IMR-90 (cell line): ENCODE results near the gene HACD4. TPM values are rescaled to one million over a fixed set of nuclear protein-coding genes. Genes with fewer than 3 reads are reported as not detected.

ENCODE experiments used
- ATAC-seq: fragments of 200-7000 bp; cut with Tn5 transposase; 2 replicates; pipeline ENCODE4 v1.9.1; 2020; ENCODE audit warnings: low read depth, mild to moderate bottlenecking, moderate library complexity
- BruUV-seq: library from RNA; stranded (reverse); fragments of 400-500 nt; replicated peaks from 2 replicates; lab custom pipeline; 2021; lab: Mats Ljungman, UMichigan
- CTCF ChIA-PET: fragments of 300-600 bp; formaldehyde crosslinking; extraction: SDS; loops from one replicate; lab custom pipeline; 2021; ENCODE audit warnings: antibody characterized with exemption; lab: Yijun Ruan, JAX
- POLR2A ChIA-PET: fragments of 300-600 bp; sonication (Branson Sonifier 250); formaldehyde crosslinking; loops from one replicate; lab custom pipeline; 2022; ENCODE audit warnings: antibody characterized with exemption; ENCODE audit not compliant: unreplicated experiment; lab: Charles Lee
- DNase-seq: peaks from one replicate; pipeline ENCODE4 v3.0.0; 2013
- H2AFZ ChIP-seq: replicated peaks from 2 replicates; pipeline ENCODE3; 2013; ENCODE audit warnings: low read length, mild to moderate bottlenecking; ENCODE audit not compliant: poor library complexity
- H2AK5ac ChIP-seq: 2 replicates; pipeline ENCODE4 v1.6.1; 2013; ENCODE audit warnings: low read depth, low read length, inconsistent platforms
- H2AK9ac ChIP-seq: replicated peaks from 2 replicates; pipeline ENCODE3; 2013; ENCODE audit warnings: mild to moderate bottlenecking, low read depth, low read length, moderate library complexity; ENCODE audit not compliant: poor library complexity
- H2BK120ac ChIP-seq: 2 replicates; pipeline ENCODE4 v1.6.1; 2013; ENCODE audit warnings: low read depth, low read length, inconsistent platforms
- H2BK15ac ChIP-seq: 3 replicates; pipeline ENCODE4 v1.6.1; 2013; ENCODE audit warnings: low read depth, low read length, inconsistent platforms
- H2BK20ac ChIP-seq: 2 replicates; pipeline ENCODE4 v1.6.1; 2013; ENCODE audit warnings: low read depth, mild to moderate bottlenecking, inconsistent platforms, low read length, moderate library complexity
- H2BK5ac ChIP-seq: 2 replicates; pipeline ENCODE4 v1.6.1; 2013; ENCODE audit warnings: mild to moderate bottlenecking, low read depth, low read length, inconsistent platforms; ENCODE audit not compliant: poor library complexity, severe bottlenecking
- H3K14ac ChIP-seq: replicated peaks from 2 replicates; pipeline ENCODE4 v1.6.1; 2013; ENCODE audit warnings: low read depth, low read length, inconsistent platforms
- H3K18ac ChIP-seq: 2 replicates; pipeline ENCODE4 v1.6.1; 2013; ENCODE audit warnings: low read depth, low read length, control low read depth
- H3K23ac ChIP-seq: 2 replicates; pipeline ENCODE4 v1.6.1; 2013; ENCODE audit warnings: low read depth, low read length, inconsistent platforms
- H3K27ac ChIP-seq: 2 replicates; pipeline ENCODE4 v1.5.1; 2013; ENCODE audit warnings: mild to moderate bottlenecking, control low read depth, low read length; ENCODE audit not compliant: insufficient read depth
- H3K27me3 ChIP-seq: 2 replicates; pipeline ENCODE4 v1.6.1; 2013; ENCODE audit warnings: low read length; ENCODE audit not compliant: control insufficient read depth, insufficient read depth
- H3K36me3 ChIP-seq: 2 replicates; pipeline ENCODE4 v1.6.1; 2013; ENCODE audit warnings: low read length, mixed read lengths; ENCODE audit not compliant: control insufficient read depth, insufficient read depth
- H3K4ac ChIP-seq: 2 replicates; pipeline ENCODE4 v1.6.1; 2013; ENCODE audit warnings: low read depth, low read length, inconsistent platforms
- H3K4me1 ChIP-seq: 2 replicates; pipeline ENCODE4 v1.6.1; 2013; ENCODE audit warnings: low read length, mixed read lengths; ENCODE audit not compliant: control insufficient read depth, insufficient read depth
- H3K4me2 ChIP-seq: 2 replicates; pipeline ENCODE4 v1.6.1; 2013; ENCODE audit warnings: low read depth, mild to moderate bottlenecking, control low read depth, low read length, moderate library complexity
- H3K4me3 ChIP-seq: 2 replicates; pipeline ENCODE4 v1.5.1; 2013; ENCODE audit warnings: low read depth, mild to moderate bottlenecking, control low read depth, low read length, moderate library complexity; ENCODE audit not compliant: insufficient read depth
- H3K56ac ChIP-seq: 2 replicates; pipeline ENCODE4 v1.6.1; 2013; ENCODE audit warnings: low read length, inconsistent platforms; ENCODE audit not compliant: insufficient read depth; ENCODE audit errors: extremely low read depth
- H3K79me1 ChIP-seq, 2 experiments: 2 replicates each; pipeline ENCODE4 v1.6.1; 2013; ENCODE audit warnings: low read length in 2 of 2, inconsistent platforms in 1 of 2, low read depth in 1 of 2
- H3K9ac ChIP-seq: 2 replicates; pipeline ENCODE4 v1.6.1; 2013; ENCODE audit warnings: low read depth, low read length, control low read depth
- H3K9me1 ChIP-seq: 2 replicates; pipeline ENCODE4 v1.6.1; 2013; ENCODE audit warnings: low read length, inconsistent platforms; ENCODE audit not compliant: insufficient read depth
- H3K9me3 ChIP-seq: 2 replicates; pipeline ENCODE4 v1.6.1; 2013; ENCODE audit warnings: low read length; ENCODE audit not compliant: control insufficient read depth, insufficient read depth
- H4K20me1 ChIP-seq: 2 replicates; pipeline ENCODE4 v1.6.1; 2013; ENCODE audit warnings: low read length, inconsistent platforms; ENCODE audit not compliant: insufficient read depth
- H4K5ac ChIP-seq: 2 replicates; pipeline ENCODE4 v1.6.1; 2013; ENCODE audit warnings: mild to moderate bottlenecking, low read depth, low read length, control low read depth
- H4K8ac ChIP-seq, 2 experiments: 2 replicates each; pipeline ENCODE4 v1.6.1; 2013; ENCODE audit warnings: low read depth in 2 of 2, low read length in 2 of 2, control low read depth in 1 of 2, inconsistent platforms in 1 of 2
- H4K91ac ChIP-seq: 2 replicates; pipeline ENCODE4 v1.6.1; 2013; ENCODE audit warnings: low read depth, low read length, inconsistent platforms; ENCODE audit not compliant: insufficient read depth
- BHLHE40 ChIP-seq: fragments of 150-350 bp; IDR thresholded peaks from 2 replicates; pipeline ENCODE4 v1.6.1; 2016; ENCODE audit warnings: mild to moderate bottlenecking, low read depth, low read length
- CEBPB ChIP-seq: IDR thresholded peaks from 2 replicates; pipeline ENCODE4 v1.6.1; 2012; ENCODE audit warnings: low read depth, low read length, improper control_type of control experiment
- CHD1 ChIP-seq: IDR thresholded peaks from 2 replicates; pipeline ENCODE4 v1.6.1; 2012; ENCODE audit warnings: low read depth, low read length, improper control_type of control experiment
- FOS ChIP-seq: fragments of 150-350 bp; IDR thresholded peaks from 2 replicates; pipeline ENCODE4 v1.6.1; 2016; ENCODE audit warnings: low read depth, low read length
- MAFK ChIP-seq: IDR thresholded peaks from 2 replicates; pipeline ENCODE4 v1.6.1; 2012; ENCODE audit warnings: low read depth, low read length, improper control_type of control experiment
- MAZ ChIP-seq: IDR thresholded peaks from 2 replicates; pipeline ENCODE4 v1.6.1; 2012; ENCODE audit warnings: low read depth, mild to moderate bottlenecking, low read length, improper control_type of control experiment, moderate library complexity, borderline replicate concordance
- MXI1 ChIP-seq: IDR thresholded peaks from 2 replicates; pipeline ENCODE4 v1.6.1; 2012; ENCODE audit warnings: low read depth, mild to moderate bottlenecking, low read length, moderate library complexity, borderline replicate concordance
- NFE2L2 ChIP-seq: fragments of 150-350 bp; IDR thresholded peaks from 2 replicates; pipeline ENCODE4 v1.6.1; 2016; ENCODE audit warnings: low read depth, mild to moderate bottlenecking, low read length
- POLR2A ChIP-seq: IDR thresholded peaks from 2 replicates; pipeline ENCODE4 v1.6.1; 2012; ENCODE audit warnings: mild to moderate bottlenecking, low read depth, low read length
- RAD21 ChIP-seq: IDR thresholded peaks from 2 replicates; pipeline ENCODE4 v1.6.1; 2012; ENCODE audit warnings: low read length, improper control_type of control experiment
- RCOR1 ChIP-seq: IDR thresholded peaks from 2 replicates; pipeline ENCODE4 v1.6.1; 2012; ENCODE audit warnings: mild to moderate bottlenecking, low read length, improper control_type of control experiment; ENCODE audit not compliant: insufficient replicate concordance
- RFX5 ChIP-seq: IDR thresholded peaks from 2 replicates; pipeline ENCODE4 v1.8.0; 2012; ENCODE audit warnings: low read depth, mild to moderate bottlenecking, low read length, moderate library complexity
- SMC3 ChIP-seq: fragments of 150-350 bp; IDR thresholded peaks from 2 replicates; pipeline ENCODE4 v1.6.1; 2016; ENCODE audit warnings: low read depth, mild to moderate bottlenecking, antibody characterized with exemption, low read length, moderate library complexity
- WGBS, 2 experiments: methylation state at CpG; one replicate each; pipeline versions ENCODE4 v1.1.5 to v1.1.7; 2013; ENCODE audit warnings: missing lambda C conversion rate in 2 of 2; ENCODE audit not compliant: insufficient read length in 1 of 2; ENCODE audit errors: extremely low coverage in 2 of 2; 5-methylcytosine and 5-hydroxymethylcytosine counted together
- dilution Hi-C: fragments of 300-500 bp; cut with HindIII; formaldehyde crosslinking; loops from one replicate; pipeline ENCODE4 v1.14.3; 2018; ENCODE audit warnings: low sequenced_read_pairs; ENCODE audit not compliant: unreplicated experiment
- in situ Hi-C: fragments of 300-500 bp; cut with MboI; formaldehyde crosslinking; loops from 3 replicates; pipeline ENCODE4 v1.14.3; 2019; ENCODE audit warnings: low sequenced_read_pairs, inconsistent platforms, mixed read lengths
- intact Hi-C: fragments of 100-400 bp; cut with micrococcal nuclease; formaldehyde crosslinking; loops from 2 replicates; pipeline ENCODE4 v1.10.0; 2022
- polyA plus RNA-seq, 3 experiments: library from polyadenylated mRNA; depleted of rRNA; stranded (reverse); fragments of >200 nt; gene quantifications; 2 replicates each; pipeline ENCODE4 v1.2.3, GENCODE V29; 2012; ENCODE audit warnings: low replicate concordance in 1 of 3
- total RNA-seq: library from RNA; depleted of rRNA; stranded (reverse); fragments of >200 nt; gene quantifications from 2 replicates; pipeline ENCODE4 v1.2.3, GENCODE V29; 2012
- TF ChIP-seq, protein P1 (sequence below): conservative IDR thresholded peaks from 2 replicates; pipeline ENCODE4 v1.5.1; 2012; ENCODE audit warnings: mild to moderate bottlenecking, low read depth, low read length, improper control_type of control experiment
- TF ChIP-seq, protein P2 (sequence below): fragments of 150-350 bp; IDR thresholded peaks from 2 replicates; pipeline ENCODE4 v1.6.1; 2016; ENCODE audit warnings: low read depth, mild to moderate bottlenecking, low read length, moderate library complexity, borderline replicate concordance
- TF ChIP-seq, protein P3 (sequence below): fragments of 150-350 bp; IDR thresholded peaks from 2 replicates; pipeline ENCODE4 v1.6.1; 2017; ENCODE audit warnings: mild to moderate bottlenecking, antibody characterized with exemption, low read length, low read depth

HACD4 gene
- total and polyA plus RNA-seq, 2 of the 4 experiments (the other 2 are of a cell fraction) = 1.9 to 2.2 TPM

DNA sequence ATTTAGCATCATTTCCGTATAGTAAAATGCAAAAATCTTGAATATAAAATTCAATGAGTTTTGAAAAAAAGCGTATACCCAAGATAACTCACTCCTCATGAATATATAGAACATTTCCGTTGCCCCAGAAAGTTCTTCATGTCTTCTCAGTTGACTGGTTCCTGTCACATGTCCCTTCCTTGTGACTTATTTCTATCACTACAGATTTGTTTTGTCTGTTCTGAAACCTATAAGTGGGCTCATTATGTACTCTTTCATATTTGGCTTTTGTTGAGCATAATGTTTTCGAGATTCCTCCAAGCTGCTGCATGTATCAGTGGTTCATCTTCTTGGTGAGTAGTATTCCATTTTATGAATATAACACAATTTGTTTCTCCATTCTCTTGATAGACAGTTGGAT is 11.0 kb upstream of the HACD4 start:
- Histone ChIP-seq H3K36me3 (no peaks in the 10 kb centered on the region), H3K56ac (no peak overlapping the region), H2AK9ac (no peak overlapping the region), H3K4me1 (no peaks in the 10 kb centered on the region), H3K9ac (no peak overlapping the region), H2BK5ac (no peak overlapping the region), H2BK120ac (no peak overlapping the region), H3K18ac (no peak overlapping the region), H2BK15ac (no peak overlapping the region), H3K27me3 (no peaks in the 10 kb centered on the region; the same call in 1 of the 2 replicates), H3K23ac (no peak overlapping the region), H3K14ac (no peak overlapping the region), H3K9me1 (no peaks in the 10 kb centered on the region), H2BK20ac (no peak overlapping the region), H3K9me3 (no peaks in the 10 kb centered on the region), H3K27ac (no peak overlapping the region), H4K8ac (no peak overlapping the region), H3K4ac (no peak overlapping the region), H3K79me1 (no peaks in the 10 kb centered on the region), H4K5ac (no peak overlapping the region), H2AK5ac (no peak overlapping the region), H2AFZ (no peak overlapping the region), H3K4me2 (no peak overlapping the region), H3K4me3 (no peak overlapping the region), H4K91ac (no peak overlapping the region), H4K20me1 (no peaks in the 10 kb centered on the region)
- intact Hi-C loops (no loop called here), dilution Hi-C loops (no loop called here), in situ Hi-C loops (no loop called here)
- DNase-seq (no peak), ATAC-seq (no peak)
- no CpG with 5 or more reads among the region's 4 CpGs for WGBS, 2 experiments
- POLR2A ChIA-PET = no interaction called here
- CTCF ChIA-PET = no interaction called here
- TF ChIP-seq RCOR1 = no peak
- no peak for TF ChIP-seq CEBPB
- no peak for TF ChIP-seq FOS
- TF ChIP-seq MAZ = no peak
- TF ChIP-seq RAD21 = no peak
- TF ChIP-seq NFE2L2 = no peak
- no peak for TF ChIP-seq SMC3
- TF ChIP-seq CHD1 = no peak
- TF ChIP-seq, protein P1, sequence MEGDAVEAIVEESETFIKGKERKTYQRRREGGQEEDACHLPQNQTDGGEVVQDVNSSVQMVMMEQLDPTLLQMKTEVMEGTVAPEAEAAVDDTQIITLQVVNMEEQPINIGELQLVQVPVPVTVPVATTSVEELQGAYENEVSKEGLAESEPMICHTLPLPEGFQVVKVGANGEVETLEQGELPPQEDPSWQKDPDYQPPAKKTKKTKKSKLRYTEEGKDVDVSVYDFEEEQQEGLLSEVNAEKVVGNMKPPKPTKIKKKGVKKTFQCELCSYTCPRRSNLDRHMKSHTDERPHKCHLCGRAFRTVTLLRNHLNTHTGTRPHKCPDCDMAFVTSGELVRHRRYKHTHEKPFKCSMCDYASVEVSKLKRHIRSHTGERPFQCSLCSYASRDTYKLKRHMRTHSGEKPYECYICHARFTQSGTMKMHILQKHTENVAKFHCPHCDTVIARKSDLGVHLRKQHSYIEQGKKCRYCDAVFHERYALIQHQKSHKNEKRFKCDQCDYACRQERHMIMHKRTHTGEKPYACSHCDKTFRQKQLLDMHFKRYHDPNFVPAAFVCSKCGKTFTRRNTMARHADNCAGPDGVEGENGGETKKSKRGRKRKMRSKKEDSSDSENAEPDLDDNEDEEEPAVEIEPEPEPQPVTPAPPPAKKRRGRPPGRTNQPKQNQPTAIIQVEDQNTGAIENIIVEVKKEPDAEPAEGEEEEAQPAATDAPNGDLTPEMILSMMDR = no peak
- TF ChIP-seq, protein P2, sequence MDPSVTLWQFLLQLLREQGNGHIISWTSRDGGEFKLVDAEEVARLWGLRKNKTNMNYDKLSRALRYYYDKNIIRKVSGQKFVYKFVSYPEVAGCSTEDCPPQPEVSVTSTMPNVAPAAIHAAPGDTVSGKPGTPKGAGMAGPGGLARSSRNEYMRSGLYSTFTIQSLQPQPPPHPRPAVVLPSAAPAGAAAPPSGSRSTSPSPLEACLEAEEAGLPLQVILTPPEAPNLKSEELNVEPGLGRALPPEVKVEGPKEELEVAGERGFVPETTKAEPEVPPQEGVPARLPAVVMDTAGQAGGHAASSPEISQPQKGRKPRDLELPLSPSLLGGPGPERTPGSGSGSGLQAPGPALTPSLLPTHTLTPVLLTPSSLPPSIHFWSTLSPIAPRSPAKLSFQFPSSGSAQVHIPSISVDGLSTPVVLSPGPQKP = no peak
- TF ChIP-seq MXI1 = no peak
- TF ChIP-seq MAFK = no peak
- TF ChIP-seq, protein P3, sequence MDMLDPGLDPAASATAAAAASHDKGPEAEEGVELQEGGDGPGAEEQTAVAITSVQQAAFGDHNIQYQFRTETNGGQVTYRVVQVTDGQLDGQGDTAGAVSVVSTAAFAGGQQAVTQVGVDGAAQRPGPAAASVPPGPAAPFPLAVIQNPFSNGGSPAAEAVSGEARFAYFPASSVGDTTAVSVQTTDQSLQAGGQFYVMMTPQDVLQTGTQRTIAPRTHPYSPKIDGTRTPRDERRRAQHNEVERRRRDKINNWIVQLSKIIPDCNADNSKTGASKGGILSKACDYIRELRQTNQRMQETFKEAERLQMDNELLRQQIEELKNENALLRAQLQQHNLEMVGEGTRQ = no peak
- no peak for TF ChIP-seq RFX5
- TF ChIP-seq POLR2A = no peak
- no peak for TF ChIP-seq BHLHE40
- BruUV-seq = no TSS peak
